ENCODE results near the gene ETAA1.

GRCh38 chr2:67384123-67384822 lies 12.9 kb upstream of the ETAA1 start:
- TF ChIP-seq POLR2AphosphoS5 (IDR thresholded peaks at IDR 0.05) = no peak
- TF ChIP-seq EP300 (IDR thresholded peaks at IDR 0.05; ENCODE audit: low read depth) = no peak
- no peak for TF ChIP-seq CTCF (IDR thresholded peaks at IDR 0.05)
- no peak for TF ChIP-seq POLR2A (IDR thresholded peaks at IDR 0.05)

Data from transverse colon (tissue), 4 donors.